Activated CD4-positive, CD25-positive, alpha-beta regulatory T cell treated with anti-CD3 and anti-CD28 coated beads, Interleukin-2, amount 50 U/mL, for 16 hours (primary cell): ENCODE data around the gene FTCD.
"Not testable (repeated sequence)": the region's sequence is repeated elsewhere in the genome, so short reads cannot be mapped to it uniquely, and the experiment has no call there.

Experiments used
- DNase-seq: peaks from one replicate; pipeline ENCODE4 v3.0.0-alpha.2; 2020; ENCODE audit warnings: low read depth, low spot score

Gene FTCD

DNA sequence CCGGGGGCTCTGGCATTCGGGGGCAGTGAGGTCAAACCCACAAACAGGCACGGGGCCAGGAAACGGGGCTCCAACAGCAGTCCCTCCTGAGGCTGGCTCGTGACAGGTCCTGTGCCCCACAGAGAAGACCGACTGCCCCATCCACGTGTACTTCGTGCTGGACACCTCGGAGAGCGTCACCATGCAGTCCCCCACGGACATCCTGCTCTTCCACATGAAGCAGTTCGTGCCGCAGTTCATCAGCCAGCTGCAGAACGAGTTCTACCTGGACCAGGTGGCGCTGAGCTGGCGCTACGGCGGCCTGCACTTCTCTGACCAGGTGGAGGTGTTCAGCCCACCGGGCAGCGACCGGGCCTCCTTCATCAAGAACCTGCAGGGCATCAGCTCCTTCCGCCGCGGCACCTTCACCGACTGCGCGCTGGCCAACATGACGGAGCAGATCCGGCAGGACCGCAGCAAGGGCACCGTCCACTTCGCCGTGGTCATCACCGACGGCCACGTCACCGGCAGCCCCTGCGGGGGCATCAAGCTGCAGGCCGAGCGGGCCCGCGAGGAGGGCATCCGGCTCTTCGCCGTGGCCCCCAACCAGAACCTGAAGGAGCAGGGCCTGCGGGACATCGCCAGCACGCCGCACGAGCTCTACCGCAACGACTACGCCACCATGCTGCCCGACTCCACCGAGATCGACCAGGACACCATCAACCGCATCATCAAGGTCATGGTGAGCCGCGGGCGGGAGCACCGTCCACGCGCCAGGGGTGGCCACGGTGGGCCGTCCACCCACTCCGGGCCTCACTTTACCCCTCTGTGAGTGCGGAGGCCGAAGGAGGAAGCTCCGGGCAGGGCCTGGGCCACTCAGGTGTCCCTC, 43.3 kb downstream of the FTCD start:
- no peak for DNase-seq

DNA sequence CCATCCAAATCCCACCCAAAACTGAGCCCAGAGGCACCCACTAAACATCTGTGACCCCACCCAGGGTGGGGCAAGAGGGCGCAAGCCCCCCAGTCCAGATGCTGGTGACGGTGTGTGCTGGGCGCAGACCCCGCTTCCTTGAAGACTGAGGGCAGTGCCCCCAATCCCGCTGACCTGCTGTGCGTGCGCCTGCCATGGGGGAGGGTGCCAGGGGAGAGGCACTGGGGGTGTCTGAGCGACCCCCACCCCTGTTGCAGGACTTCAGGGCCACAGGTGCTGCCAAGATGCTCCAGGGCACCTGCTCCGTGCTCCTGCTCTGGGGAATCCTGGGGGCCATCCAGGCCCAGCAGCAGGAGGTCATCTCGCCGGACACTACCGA, 44.2 kb downstream of the FTCD start:
- DNase-seq = no peak

DNA sequence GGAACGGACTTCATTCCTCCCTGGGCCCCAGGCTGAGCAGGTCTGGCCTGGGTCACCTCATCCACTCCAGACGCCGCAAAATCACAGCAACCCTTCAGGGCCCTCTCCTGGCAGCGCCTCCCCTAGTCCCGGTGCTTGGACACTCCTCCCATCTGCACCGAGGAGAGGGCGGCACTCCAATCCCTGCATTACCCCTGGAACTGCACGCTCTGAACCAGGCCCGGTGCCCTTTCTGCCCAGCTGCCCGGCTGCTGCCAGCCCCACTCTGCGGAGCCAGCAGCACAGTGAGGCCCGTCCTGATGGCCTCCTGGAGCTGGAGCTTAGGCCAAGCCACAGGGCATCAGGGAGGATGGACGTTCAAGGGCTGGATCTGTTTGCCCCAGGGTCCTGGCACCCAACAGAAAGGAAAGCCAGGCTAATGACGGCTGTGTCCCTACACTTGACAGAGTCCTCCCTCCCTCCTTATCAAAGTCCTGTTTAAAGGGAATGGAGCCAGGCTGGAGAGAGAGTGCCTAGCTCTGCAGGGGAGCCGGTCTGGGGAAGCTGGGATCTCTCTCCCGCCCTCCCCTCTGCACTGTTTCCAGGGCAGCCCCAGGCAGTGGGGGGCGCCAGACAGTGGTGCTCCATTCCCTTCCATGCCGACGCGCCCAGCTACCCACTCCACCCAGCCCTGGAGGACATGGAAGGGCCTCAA, 44.7 kb downstream of the FTCD start:
- no peak for DNase-seq

DNA sequence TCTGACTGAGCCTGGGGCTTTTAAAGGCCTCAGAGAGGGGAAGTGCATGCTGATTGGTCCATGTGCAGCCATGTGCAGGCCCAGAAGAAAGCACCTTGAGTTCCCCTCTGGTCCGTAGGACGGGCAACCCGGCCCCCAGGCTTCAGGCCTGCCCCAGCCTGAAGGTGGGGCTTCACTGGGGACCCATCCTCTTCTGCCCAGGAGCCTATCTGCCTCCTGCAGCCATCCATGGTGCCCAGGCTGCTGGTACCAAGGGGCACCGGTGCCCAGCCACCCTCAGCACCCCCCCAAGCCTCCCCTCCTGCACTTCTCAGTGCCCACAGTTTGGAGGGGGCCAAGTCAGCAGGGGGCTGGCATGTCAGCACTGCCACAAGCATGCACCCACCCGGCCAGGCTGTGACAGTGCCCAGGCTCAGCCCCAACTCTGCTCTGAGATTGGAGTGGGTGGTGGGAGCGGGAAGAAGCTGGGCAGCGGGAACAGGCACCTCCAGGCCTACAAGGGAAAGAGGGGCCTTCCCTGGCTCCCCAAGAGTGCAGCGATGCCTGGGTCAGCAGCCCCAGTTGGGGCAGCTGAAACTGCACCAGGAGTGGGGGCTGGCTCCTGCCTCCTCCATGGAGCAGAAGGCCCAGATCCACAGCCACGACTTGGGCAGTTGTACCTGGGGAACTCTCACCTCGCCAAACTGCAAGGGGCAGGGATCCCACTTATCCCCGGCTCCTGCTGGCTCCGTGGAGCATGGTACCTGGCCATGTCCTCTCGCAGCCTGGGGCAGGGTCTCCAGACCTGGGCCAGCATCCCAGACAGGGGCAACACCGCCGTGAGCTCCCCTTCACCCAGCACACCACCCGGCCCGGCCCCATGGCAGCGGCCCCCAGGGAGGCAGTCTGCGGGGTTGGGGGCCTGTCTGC, 45.8 kb downstream of the FTCD start:
- no peak for DNase-seq

DNA sequence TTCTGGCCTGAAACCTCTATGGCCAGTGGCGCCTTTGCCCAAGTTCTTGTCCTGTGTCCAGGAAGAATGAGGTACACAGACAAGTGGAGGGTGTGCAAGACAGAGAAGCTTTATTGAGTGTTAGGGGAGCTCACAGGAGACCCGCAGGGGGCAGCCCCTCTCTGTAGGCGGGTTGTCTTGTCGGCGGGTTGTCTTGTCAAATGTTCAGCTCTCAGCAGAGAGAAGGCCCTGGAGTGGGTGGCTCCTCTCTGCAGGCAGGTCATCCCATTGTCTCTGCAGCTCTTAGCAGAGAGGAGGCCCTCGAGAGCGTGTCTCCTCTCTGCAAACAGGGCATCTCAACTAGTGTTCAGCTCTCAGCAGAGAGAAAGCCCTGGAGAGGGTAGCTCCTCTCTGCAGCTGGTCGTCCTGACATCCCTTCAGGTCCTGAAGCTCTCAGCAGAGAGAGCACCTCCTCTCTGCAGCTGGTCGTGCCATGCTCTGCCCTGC, 46.5 kb downstream of the FTCD start:
- no peak for DNase-seq

DNA sequence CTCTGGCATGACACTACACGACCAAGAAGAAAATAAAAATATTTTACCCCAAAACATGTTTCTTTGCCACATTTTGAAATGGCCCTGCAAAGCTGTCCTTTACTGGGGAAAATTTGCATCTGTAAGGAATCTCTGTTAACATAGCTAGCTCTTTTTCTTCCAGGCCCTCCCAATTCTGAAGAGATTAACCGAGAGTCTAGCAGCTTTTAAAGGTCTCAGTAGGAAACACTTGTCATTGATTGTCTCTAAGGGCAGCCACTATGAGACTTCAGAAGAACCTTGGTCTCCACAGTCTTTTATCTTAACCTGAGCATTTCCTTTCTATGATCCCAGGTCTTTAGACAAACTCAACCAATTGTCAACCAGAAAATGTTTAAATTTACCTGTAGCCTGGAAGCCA, 48.0 kb downstream of the FTCD start:
- DNase-seq = not testable (repeated sequence)

DNA sequence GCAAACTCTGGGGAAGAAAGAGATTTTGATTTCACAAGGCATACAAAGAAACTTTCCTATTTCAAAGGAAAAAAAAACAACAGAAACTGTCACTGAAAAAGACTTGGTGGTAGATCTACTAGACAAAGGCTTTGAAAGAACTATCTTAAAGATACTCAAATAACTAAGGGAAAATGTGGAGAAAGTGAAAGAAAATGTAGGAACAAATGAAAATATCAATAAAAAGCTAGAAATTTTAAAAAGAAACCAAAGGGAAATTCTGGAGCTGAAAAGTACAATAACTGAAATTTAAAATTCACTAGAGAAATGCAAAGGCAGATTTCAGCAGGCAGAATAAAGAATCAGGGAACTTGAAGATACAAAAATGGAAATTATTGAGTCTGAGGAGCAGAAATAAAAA, 51.3 kb downstream of the FTCD start:
- no peak for DNase-seq

DNA sequence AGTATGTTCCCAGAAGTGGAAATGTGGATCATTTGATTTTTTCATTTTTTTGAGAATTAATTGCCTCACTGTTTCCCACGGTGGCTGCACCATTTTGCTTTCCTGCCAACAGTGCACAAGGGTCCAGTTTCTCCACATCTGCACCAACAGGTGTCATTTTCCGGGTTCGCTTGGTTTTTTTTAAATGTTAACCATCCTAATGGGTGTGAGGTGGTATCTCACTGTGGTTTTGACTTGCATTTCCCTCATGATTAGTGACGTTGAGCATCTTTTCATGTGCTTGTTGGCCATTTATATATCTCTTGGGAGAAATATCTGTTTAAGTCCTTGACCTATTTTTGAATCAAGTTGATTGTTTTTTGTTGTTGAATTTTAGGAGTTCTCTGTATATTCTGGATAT, 54.5 kb downstream of the FTCD start:
- no peak for DNase-seq

DNA sequence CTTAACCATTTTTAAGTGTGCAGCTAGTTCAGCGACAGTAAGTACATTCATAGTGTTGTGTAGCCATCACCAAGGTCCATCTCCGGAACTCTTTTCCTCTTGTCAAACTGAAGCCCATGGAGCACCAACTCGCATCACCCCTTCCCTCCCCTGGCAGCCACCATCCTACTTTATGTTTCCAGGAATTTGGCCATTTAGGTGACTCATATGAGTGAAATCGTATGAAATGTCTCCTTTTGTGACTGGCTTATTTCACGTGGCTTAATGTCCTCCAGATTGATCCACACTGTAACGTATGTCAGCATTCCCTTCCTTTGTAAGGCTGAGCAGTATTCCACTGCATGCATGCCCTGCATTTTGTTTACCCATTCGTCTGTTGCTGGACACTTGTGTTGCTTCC, 55.0 kb downstream of the FTCD start:
- DNase-seq = no peak

DNA sequence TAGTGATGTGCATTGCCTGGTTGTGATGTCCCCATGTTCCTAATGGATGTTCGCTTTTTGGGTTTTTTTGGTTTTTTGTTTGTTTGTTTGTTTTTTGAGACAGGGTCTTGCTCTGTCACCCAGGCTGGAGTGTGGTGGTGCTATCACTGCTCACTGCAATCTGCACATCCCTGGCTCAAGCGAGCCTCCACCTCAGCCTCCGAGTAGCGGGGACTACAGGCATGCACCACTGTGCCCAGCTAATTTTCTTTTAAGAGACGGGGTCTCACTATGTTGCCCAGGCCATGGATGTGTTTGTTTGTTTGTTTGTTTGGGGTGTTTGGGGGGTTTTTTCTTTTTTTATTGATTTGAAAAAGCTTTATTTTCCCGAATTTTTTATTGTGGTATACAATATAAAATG, 55.4 kb downstream of the FTCD start:
- DNase-seq = no peak

DNA sequence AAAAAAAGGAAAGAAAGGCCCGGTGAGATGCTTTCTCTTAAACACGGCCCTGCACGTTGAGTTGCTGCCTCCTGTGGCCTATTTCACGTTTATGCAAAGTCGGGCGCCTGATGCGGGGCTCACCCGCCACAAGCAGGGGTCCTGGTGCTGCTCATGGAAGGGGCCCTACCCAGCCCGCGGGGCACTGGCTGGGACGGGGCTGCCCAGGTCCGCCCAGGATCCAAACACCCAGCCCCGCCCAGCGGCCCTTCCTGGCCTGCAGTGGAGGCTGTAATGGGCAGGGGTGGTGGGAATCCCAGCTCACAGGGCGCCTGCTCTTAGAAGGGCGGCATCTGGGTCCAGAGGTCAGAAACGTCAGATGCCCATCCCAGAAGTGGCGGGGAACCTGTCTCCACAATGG, 55.9 kb downstream of the FTCD start:
- DNase-seq = no peak

DNA sequence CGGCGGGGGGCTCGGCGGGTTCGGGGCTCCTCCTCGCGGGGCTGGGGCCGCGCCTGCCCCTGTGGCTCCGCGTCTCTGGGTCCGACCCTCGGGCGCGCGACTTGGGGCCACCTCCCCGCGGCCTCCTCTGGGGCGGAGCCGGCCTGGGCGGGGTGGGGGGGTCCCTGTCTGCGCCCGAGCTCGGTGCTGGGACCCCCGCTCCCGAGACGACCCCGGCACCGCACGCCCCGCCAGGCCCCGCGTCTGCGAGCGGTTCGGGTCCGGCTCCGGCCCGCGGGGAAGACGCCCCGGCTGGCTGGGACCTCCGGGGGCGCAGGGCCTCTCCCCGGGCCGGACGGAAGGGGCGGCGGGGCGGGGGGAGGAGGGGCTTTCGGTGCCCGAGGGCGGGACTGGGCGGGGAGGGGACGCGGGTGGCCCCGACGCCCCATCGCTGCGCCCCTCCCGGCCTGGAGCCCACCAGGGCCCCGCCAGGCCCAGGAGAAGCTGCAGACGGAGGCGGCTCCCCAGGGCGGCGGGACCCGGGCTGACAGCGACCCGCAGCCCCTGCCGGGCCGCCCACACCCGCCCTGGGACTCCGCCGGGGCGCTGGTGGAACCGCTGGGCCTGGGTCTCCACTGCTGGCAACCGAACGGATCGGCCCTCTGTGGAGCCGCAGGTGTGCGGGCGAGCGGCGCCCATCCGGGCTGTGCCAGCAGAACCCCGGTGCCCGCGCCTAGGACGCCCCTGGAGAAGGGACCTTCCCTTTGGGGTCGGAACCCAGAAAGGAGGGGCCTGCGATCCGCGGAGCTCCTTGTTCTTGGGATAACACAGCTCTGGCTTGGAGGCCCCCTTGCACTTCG, 56.9 kb downstream of the FTCD start:
- no peak for DNase-seq

DNA sequence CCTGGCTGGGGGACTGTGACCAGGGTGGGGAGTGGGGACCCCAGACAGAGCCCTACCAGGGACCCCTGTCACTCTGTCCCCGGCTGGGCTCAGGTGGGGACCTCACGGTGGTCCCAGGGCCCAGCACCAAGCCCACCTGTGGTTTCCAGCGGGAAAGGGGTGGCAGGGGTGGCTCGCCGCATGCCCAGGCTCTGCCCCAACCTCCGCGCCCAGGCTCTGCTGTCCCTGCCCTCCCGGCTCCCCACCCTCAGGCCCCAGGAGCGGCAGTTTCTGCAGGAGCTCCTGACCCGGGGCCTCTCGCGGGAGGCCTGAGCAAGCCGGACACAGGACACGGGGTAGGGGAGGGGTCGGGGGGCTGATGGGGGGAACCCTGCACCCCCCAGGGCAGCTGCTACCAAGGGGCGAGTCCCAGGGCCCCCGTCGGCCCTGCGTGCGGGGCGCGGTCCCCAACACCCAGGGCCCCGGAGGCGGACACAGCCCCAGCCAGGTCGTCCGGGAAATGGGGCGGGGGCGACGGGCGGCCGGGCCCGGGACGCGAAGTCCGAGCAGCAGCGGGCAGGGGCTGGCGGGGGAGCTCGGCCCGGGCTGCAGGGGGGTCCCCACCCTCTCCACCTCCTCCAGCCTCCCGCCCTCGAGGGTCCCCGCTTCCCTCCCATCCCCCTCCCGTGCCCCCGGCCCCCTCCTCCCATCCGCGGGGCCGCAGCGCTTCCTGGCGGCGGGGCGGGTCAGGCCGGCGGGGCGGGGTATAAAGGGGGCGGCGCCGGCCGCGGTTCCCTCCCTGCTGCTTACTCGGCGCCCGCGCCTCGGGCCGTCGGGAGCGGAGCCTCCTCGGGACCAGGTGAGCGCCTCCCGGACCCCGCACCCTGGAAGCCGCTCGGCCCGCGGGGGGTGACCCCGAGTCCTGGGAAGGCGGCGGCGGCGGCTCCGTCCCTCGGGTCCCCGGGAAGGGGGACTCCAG, 57.8 kb downstream of the FTCD start, which contains the start of gene COL6A2:
Gene COL6A2 (plus strand): TSS at position 777 of the 958 bp plus-strand sequence.
- no peak for DNase-seq

DNA sequence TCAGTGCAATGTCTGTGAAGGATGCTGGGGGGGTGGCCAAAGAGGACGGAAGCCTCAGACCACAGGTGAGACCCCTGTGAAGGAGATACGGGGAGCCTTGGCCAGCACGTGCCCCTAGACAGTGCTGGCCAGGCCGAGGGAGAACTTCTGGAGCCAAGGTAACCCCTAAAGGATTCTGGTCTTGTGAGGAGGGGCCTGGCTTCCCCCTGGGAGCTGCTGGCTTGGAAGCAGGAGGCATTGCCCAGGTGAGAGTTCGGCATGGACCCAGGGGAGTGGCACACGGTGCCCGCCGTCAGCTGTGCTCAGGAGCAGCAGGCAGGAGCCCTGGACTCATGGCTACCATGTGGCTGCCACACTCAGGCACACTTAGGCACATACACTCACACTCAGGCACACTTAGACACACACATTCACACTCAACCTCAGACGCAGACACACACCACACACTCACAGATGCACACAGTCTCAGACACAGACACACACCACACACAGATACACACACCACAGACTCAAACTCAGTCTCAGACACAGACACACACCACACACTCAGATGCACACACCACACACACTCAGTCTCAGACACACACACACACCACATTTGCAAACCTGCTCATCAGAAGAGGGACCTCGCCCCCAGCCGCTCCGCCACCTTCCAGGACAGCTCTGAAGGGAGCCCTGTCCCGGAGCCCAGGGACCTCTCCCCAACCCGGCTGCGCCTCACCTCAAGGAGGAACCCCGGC, 58.6 kb downstream of the FTCD start:
- no peak for DNase-seq

DNA sequence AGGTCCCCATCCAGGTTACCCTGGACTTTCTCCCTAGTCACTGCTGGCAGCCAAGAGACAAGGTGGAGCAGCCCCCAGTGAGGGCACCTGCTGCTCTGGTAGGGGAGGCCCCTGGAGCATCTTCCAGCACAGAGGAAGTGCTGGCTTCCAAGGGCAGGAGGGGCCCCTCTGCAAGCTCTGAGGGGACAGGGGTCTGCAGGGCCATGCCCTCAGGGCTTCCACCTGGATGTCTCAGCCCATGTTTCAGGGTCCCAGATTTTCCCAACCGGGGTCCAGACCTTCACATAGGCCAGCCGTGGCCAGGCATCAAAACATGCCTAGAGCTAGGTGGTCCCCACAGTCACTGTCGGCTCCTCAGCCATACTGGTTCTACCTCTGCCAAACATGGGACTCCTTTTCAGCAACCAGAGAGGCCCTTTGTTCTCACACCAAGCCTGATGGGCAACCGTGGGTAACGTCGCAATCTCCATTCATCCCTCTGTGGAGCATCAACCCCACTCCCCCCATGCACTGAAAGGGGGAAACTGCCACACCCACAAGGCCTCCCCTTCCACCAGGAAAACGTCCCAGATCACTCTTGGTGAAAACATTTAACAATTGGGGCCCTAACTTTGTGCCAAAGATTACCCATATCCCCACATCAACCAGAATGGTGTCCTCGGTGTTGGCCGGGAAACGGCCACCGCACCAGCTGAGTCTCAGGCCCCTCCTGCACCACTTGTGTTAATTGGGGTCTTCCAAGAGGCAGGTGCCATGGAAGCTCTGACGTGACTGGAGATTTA, 59.4 kb downstream of the FTCD start:
- DNase-seq = no peak

DNA sequence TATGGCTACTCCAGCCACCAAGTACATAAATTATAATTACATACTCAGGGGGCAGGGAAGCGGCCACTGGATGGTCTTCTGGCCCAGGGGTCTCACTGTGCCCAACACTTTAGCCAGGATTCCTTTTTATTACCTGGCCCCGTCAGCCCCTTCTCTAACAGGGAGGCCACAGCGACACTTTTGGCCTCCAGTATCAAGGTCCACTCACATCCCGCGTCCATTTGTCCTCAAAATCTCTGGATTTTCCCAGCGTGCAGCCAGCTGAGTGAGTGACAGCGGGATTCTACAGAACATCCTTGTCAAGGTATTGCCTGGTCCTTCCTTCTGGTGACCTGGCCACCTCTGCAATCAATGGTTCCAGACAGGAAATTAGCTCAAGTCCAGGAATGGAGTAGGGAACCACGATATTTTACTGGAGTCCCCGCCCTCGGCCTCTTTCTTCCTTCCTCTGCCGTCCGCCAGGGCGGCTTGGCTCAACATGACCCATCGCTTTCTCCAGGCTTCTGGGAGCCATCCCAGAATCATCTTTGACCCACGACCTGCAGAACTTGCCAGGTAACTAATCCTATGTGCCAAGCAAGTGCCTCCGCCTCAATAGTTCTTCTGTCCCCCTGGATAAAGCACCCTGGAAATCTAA, 60.2 kb downstream of the FTCD start:
- no peak for DNase-seq

DNA sequence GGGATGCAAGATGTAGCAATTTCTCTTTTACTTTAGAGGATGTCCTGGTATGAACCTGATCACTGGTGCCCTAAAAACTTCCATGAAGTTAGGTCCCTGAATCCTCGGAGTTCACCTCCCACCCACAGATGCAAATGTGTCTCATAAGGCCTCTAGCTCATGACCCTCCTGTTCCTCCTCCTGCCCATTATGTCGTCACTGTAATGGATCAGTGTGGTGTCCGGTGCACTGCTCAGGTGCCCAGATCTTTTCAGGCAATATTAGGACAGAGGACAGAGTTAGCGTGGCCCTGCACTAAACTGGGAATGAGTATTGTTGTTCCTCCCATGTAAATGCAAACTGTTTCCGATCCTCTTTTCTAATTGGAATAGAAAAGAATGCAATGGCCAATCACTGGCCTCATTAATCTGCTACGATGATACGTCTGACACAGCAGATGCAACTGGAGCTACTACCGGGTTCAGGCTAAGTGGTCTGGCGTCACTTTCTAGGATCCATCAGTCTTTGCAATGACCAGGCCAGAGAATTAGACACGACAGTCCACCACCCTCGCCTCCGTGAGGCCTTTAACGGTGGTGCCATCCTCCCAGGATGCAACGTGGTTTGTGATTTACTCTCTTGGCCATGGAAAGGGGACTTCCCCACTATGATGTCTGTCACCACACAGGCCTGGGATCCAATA, 60.8 kb downstream of the FTCD start:
- DNase-seq = no peak
